ENCODE data around the gene UBASH3A. TPM values are rescaled to one million over a fixed set of nuclear protein-coding genes. Genes with fewer than 3 reads are reported as not detected.

UBASH3A gene
- total RNA-seq, 1 experiment from 2014 or later: 0.07 TPM

- H3K4me2 ChIP-seq (ENCODE audit: low read length): no peak overlapping the region
- intact Hi-C loops (cut with micrococcal nuclease): no loop called here
- no peak overlapping the region for H3K27ac ChIP-seq (ENCODE audit: low read depth, low read length)
- DNase-seq (ENCODE audit: low read depth, low spot score) (no peak), ATAC-seq (no peak)
- peaks cover 59% of the 10 kb centered on the region; the same call in 1 of the 2 replicates for H3K27me3 ChIP-seq (ENCODE audit: insufficient read depth, low read length)
- no peaks in the 10 kb centered on the region for H3K4me1 ChIP-seq (ENCODE audit: control insufficient read depth in 1 of 2, insufficient read depth in 2 of 2, low read length in 2 of 2)
- ChIA-PET POLR2A (no interaction called here), CTCF (no interaction called here), RAD21 (ENCODE audit: low non-redundant PET in 1 of 2, low total read pairs in 2 of 2, uncharacterized antibody in 2 of 2, unreplicated experiment in 2 of 2) (no interaction called here)
- TF ChIP-seq ZNF274 (IDR thresholded peaks at IDR 0.05; ENCODE audit: low read depth, low read length) (no peak), ELF1 (IDR thresholded peaks at IDR 0.05; ENCODE audit: borderline replicate concordance, low read depth) (no peak), TCF7L2 (IDR thresholded peaks at IDR 0.05; ENCODE audit: borderline replicate concordance, extremely low read depth, insufficient read depth, insufficient read length) (no peak), ZFX (IDR thresholded peaks at IDR 0.05) (no peak), ZBTB33 (IDR thresholded peaks at IDR 0.05; ENCODE audit: extremely low read depth, insufficient replicate concordance, low read length) (no peak), EGR1 (IDR thresholded peaks at IDR 0.05; ENCODE audit: low read depth) (no peak), CTCF (IDR thresholded peaks at IDR 0.05 in 2 of 3, conservative IDR thresholded peaks at IDR 0.05 in 1 of 3; ENCODE audit: borderline replicate concordance in 1 of 3, insufficient read depth in 1 of 3, low read depth in 2 of 3, low read length in 2 of 3) (no peak), CBX3 (IDR thresholded peaks at IDR 0.05; ENCODE audit: low read depth) (no peak), YY1 (IDR thresholded peaks at IDR 0.05; ENCODE audit: extremely low read depth, insufficient replicate concordance, low read depth, low read length) (no peak), EZH2phosphoT487 (IDR thresholded peaks at IDR 0.05; ENCODE audit: borderline replicate concordance) (no peak), EZH2 (IDR thresholded peaks at IDR 0.05) (no peak), POLR2AphosphoS5 (IDR thresholded peaks at IDR 0.05; ENCODE audit: low read depth, low read length) (no peak), SRF (IDR thresholded peaks at IDR 0.05; ENCODE audit: low read depth) (no peak), REST (IDR thresholded peaks at IDR 0.05; ENCODE audit: low read depth) (no peak), FOSL1 (IDR thresholded peaks at IDR 0.05; ENCODE audit: low read depth) (no peak), JUND (IDR thresholded peaks at IDR 0.05) (no peak), CEBPB (IDR thresholded peaks at IDR 0.05; ENCODE audit: low read depth) (no peak), POLR2A (IDR thresholded peaks at IDR 0.05; ENCODE audit: borderline replicate concordance, extremely low read depth, insufficient read depth, insufficient read length) (no peak)
- H3K36me3 ChIP-seq (ENCODE audit: control insufficient read depth in 1 of 2, insufficient read depth in 2 of 2, low read length in 2 of 2): no peaks in the 10 kb centered on the region
- no peaks in the 10 kb centered on the region for H3K9me2 ChIP-seq (ENCODE audit: insufficient read depth)
- H3K9ac ChIP-seq (ENCODE audit: low read length): no peak overlapping the region
- no TSS peak for BruUV-seq (replicated peaks)
- H3K4me3 ChIP-seq (replicated peaks in 1 of 2; ENCODE audit: low read depth in 1 of 2, low read length in 2 of 2): no peak overlapping the region
- H3K9me3 ChIP-seq (ENCODE audit: control insufficient read depth in 1 of 2, insufficient read depth in 1 of 2, low read depth in 1 of 2, low read length in 2 of 2): no peaks in the 10 kb centered on the region
- H2AFZ ChIP-seq (ENCODE audit: low read depth, low read length, poor library complexity, severe bottlenecking): no peak overlapping the region
- H4K20me1 ChIP-seq (ENCODE audit: insufficient read depth): no peaks in the 10 kb centered on the region
- no peaks in the 10 kb centered on the region for H3K79me2 ChIP-seq (ENCODE audit: insufficient read depth, low read length)
Measured at GRCh38 chr21:42424914-42425541, 21.3 kb downstream of the UBASH3A start.

Measured in HCT116 (cell line).